Rectal smooth muscle tissue (tissue), 1 donor: Measurements from ENCODE around the gene WDR20.
A peak's percentile ranks its signal among the peaks of the same experiment; 100 is the strongest.
"Not testable (repeated sequence)": the region's sequence is repeated elsewhere in the genome, so short reads cannot be mapped to it uniquely, and the experiment has no call there.

Experiments used
- H3K27ac ChIP-seq: one replicate; pipeline ENCODE4 v1.7.0; 2013; ENCODE audit warnings: low read depth, low read length, inconsistent platforms
- H3K27me3 ChIP-seq: one replicate; pipeline ENCODE4 v1.7.0; 2013; ENCODE audit warnings: low read length; ENCODE audit not compliant: control insufficient read depth, insufficient read depth
- H3K36me3 ChIP-seq: one replicate; pipeline ENCODE4 v1.7.0; 2013; ENCODE audit warnings: low read length; ENCODE audit not compliant: control insufficient read depth, insufficient read depth
- H3K4me1 ChIP-seq: one replicate; pipeline ENCODE4 v1.7.0; 2013; ENCODE audit warnings: low read length; ENCODE audit not compliant: control insufficient read depth, insufficient read depth
- H3K4me3 ChIP-seq: one replicate; pipeline ENCODE4 v1.7.0; 2013; ENCODE audit warnings: low read length
- H3K9ac ChIP-seq: one replicate; pipeline ENCODE4 v1.7.0; 2013; ENCODE audit warnings: low read length

The WDR20 gene

GRCh38 chr14:102111101-102111500 is 28.6 kb upstream of the WDR20 start:
- H3K9ac ChIP-seq = no peak overlapping the region
- H3K27me3 ChIP-seq = no peaks in the 10 kb centered on the region
- H3K4me3 ChIP-seq = no peak overlapping the region
- H3K27ac ChIP-seq = no peak overlapping the region
- H3K4me1 ChIP-seq = no peaks in the 10 kb centered on the region
- H3K36me3 ChIP-seq = no peaks in the 10 kb centered on the region

DNA sequence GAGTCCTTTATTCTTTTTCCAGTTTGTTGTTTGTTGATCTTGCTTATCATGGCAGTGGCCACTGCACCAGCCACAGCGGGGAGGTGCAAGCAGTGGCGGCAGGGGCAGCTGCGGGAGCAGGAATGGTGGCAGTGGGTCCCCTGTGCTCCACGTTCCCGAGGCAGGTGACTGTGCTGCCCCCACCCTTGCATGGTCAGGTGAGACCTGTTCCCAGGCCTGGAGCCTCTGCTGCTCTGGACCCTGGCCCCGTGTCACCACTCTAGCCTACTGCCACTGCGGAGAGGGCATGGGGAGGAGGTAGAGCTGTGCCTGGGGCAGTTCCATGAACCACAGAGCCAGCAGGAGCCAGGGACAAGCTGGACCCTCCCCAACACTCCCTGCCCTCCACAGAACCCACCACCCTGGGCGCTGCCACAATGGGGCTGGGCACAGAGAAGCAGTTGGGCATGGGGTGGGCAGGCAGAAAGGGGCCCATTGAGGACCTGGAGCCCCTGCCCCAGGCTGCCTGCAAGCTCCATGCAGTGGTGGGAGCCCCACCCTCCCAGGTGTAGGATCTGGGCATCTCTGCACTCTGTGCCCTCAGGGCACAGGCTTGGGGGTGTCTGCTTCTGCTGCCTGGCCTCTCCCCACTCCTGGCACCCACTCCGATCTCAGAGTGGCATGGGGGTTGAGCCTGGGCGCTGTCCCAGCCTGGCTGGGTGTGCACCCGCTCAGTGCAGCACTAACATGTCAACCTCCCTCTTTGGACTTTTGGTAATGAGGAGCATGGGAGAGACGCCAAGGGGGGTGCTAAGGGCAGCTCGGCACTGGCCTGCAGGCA is 23.1 kb upstream of the WDR20 start:
- Histone ChIP-seq H3K4me1 (no peaks in the 10 kb centered on the region), H3K9ac (no peak overlapping the region), H3K27me3 (no peaks in the 10 kb centered on the region), H3K27ac (no peak overlapping the region), H3K36me3 (no peaks in the 10 kb centered on the region), H3K4me3 (no peak overlapping the region)

- H3K27me3 ChIP-seq = no peaks in the 10 kb centered on the region
- H3K36me3 ChIP-seq = no peaks in the 10 kb centered on the region
- H3K4me1 ChIP-seq = no peaks in the 10 kb centered on the region
- H3K27ac ChIP-seq = no peak overlapping the region
- H3K9ac ChIP-seq = no peak overlapping the region
- H3K4me3 ChIP-seq = no peak overlapping the region
Measured at GRCh38 chr14:102117852-102118251, 21.8 kb upstream of the WDR20 start.

DNA sequence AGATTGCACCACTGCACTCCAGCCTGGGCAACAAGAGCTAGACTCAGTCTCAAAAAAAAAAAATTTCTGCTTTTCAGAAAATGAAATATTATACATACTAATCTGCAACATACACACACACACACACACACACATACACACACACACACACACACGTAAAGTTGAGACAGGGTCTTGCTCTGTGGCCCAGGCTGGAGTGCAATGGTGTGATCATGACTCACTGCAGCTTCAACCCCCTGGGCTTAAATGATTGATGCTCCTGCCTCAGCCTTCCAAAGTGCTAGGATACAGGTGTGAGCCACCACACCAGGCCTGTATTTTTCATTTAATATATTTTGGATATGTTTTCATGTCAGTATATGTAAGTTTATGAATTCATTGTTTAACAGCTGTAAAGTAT is 18.8 kb upstream of the WDR20 start:
- Histone ChIP-seq H3K27ac (no peak overlapping the region), H3K4me1 (no peaks in the 10 kb centered on the region), H3K36me3 (no peaks in the 10 kb centered on the region), H3K27me3 (no peaks in the 10 kb centered on the region), H3K9ac (no peak overlapping the region), H3K4me3 (no peak overlapping the region)

DNA sequence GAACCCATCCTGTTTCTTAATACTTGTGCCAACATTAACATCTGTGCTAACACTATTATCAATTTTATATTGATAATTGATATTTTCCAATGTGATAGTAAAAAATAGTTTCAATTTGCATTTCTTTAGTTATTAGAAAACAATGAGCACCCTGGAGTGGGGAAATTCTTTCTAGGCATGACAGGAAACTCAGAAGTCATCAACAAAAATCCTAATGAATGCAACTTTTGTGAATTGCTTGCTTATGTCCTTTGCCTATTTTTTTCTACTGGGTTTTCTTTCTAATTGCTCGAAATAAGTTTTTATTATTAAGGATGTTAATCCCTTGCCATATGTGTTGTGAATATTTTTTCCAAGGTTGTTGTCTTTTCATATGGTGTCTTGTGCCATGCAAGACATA is 18.1 kb upstream of the WDR20 start:
- no peaks in the 10 kb centered on the region for H3K27me3 ChIP-seq
- H3K9ac ChIP-seq = no peak overlapping the region
- no peak overlapping the region for H3K27ac ChIP-seq
- H3K36me3 ChIP-seq = no peaks in the 10 kb centered on the region
- no peak overlapping the region for H3K4me3 ChIP-seq
- no peaks in the 10 kb centered on the region for H3K4me1 ChIP-seq

GRCh38 chr14:102124419-102124818 is 15.3 kb upstream of the WDR20 start:
- Histone ChIP-seq H3K9ac (no peak overlapping the region), H3K36me3 (no peaks in the 10 kb centered on the region), H3K4me3 (no peak overlapping the region), H3K27me3 (no peaks in the 10 kb centered on the region), H3K4me1 (no peaks in the 10 kb centered on the region), H3K27ac (no peak overlapping the region)

DNA sequence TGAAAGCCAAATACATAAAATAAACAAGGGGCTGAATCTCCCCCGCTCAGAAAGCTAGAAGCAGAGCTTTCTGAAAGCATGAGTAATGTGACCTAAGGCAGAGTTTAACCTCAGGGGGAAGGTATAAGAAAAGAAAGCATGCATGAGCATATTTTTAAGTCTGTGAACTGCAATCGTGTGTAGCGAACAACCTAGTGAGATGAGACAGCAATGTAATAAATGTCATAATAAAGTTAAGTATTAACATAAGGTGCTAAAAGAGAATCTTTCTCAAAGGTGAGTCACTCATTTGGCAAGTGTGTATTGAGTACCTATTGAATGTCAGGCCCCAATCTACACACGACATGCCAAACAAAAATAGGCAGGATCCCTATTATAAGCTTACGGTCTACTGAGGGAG is 14.2 kb upstream of the WDR20 start:
- Histone ChIP-seq H3K27me3 (no peaks in the 10 kb centered on the region), H3K4me1 (no peaks in the 10 kb centered on the region), H3K27ac (no peak overlapping the region), H3K36me3 (no peaks in the 10 kb centered on the region), H3K9ac (no peak overlapping the region), H3K4me3 (no peak overlapping the region)

- no peaks in the 10 kb centered on the region for H3K36me3 ChIP-seq
- no peak overlapping the region for H3K9ac ChIP-seq
- no peak overlapping the region for H3K4me3 ChIP-seq
- no peaks in the 10 kb centered on the region for H3K27me3 ChIP-seq
- no peaks in the 10 kb centered on the region for H3K4me1 ChIP-seq
- no peak overlapping the region for H3K27ac ChIP-seq
Measured at GRCh38 chr14:102126807-102127455, 12.8 kb upstream of the WDR20 start.

GRCh38 chr14:102131741-102132140 is 8.0 kb upstream of the WDR20 start:
- no peaks in the 10 kb centered on the region for H3K4me1 ChIP-seq
- H3K9ac ChIP-seq = no peak overlapping the region
- H3K27me3 ChIP-seq = no peaks in the 10 kb centered on the region
- no peak overlapping the region for H3K4me3 ChIP-seq
- H3K36me3 ChIP-seq = no peaks in the 10 kb centered on the region
- no peak overlapping the region for H3K27ac ChIP-seq

DNA sequence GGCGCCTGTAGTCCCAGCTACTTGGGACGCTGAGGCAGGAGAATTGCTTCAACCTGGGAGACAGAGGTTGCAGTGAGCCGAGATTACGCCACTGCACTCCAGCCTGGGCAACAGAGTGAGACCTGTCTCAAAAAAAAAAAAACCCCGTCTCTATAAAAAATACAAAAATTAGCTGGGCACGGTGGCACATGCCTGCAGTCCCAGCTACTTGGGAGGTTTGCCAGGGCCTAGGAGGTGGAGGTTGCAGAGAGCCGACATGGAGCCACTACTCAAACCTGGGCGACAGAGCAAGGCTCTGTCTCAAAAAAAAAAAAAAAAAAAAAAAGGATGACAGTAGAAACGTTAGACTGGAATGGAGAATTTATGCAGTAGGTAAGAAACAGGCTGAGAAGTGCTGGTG is 5.7 kb upstream of the WDR20 start:
- not testable (repeated sequence) for H3K27ac ChIP-seq, H3K4me1 ChIP-seq, H3K4me3 ChIP-seq, H3K9ac ChIP-seq, H3K36me3 ChIP-seq, H3K27me3 ChIP-seq

DNA sequence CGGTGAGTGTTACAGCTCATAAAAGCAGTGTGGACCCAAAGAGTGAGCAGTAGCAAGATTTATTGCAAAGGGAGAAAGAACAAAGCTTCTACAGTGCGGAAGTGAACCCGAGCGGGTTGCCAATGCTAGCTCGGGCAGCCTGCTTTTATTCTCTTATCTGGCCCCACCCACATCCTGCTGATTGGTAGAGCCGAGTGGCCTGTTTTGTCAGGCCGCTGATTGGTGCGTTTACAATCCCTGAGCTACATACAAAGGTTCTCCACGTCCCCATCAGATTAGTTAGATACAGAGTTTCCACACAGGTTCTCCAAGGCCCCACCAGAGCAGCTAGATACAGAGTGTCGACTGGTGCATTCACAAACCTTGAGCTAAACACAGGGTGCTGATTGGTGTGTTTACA is 5.0 kb upstream of the WDR20 start:
- H3K9ac ChIP-seq, H3K4me3 ChIP-seq, H3K27ac ChIP-seq, H3K27me3 ChIP-seq, H3K36me3 ChIP-seq, H3K4me1 ChIP-seq: not testable (repeated sequence)

DNA sequence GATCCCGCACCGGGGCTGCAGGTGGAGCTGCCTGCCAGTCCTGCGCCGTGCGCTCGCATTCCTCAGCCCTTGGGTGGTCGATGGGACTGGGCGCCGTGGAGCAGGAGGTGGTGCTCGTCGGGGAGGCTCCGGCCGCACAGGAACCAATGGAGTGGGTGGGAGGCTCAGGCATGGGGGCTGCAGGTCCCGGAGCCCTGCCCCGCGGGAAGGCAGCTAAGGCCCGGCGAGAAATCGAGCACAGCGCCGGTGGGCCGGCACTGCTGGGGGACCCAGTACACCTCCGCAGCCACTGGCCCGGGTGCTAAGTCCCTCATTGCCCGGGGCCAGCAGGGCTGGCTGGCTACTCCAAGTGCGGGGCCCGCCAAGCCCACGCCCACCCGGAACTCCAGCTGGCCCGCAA is 4.2 kb upstream of the WDR20 start:
- H3K9ac ChIP-seq, H3K27ac ChIP-seq, H3K4me1 ChIP-seq, H3K36me3 ChIP-seq, H3K27me3 ChIP-seq, H3K4me3 ChIP-seq: not testable (repeated sequence)

- Histone ChIP-seq H3K4me3 (peak overlapping the region; percentile 76), H3K9ac (no peak overlapping the region), H3K27me3 (no peaks in the 10 kb centered on the region), H3K36me3 (no peaks in the 10 kb centered on the region), H3K4me1 (peaks cover 9% of the 10 kb centered on the region), H3K27ac (no peak overlapping the region)
Measured at GRCh38 chr14:102138535-102138934, 1.2 kb upstream of the WDR20 start.
